ENCODE results near the gene ABTB2. TPM values are rescaled to one million over a fixed set of nuclear protein-coding genes. Genes with fewer than 3 reads are reported as not detected.

Gene ABTB2
- polyA plus RNA-seq, 4 donors, result 7.2 to 16.3 (median 7.6) TPM

GRCh38 chr11:34157163-34157562 lies 200.6 kb downstream of the ABTB2 start:
- DNase-seq (ENCODE audit: low read depth in 4 of 4, low spot score in 3 of 4), result no peak

GRCh38 chr11:34155757-34156062 lies 202.1 kb downstream of the ABTB2 start:
- no peak for DNase-seq (ENCODE audit: low read depth in 4 of 4, low spot score in 3 of 4)

- no peak for DNase-seq (ENCODE audit: low read depth in 4 of 4, low spot score in 3 of 4)
These were observed 202.6 kb downstream of the ABTB2 start for GRCh38 chr11:34155057-34155756.

GRCh38 chr11:34154059-34154875 lies 203.5 kb downstream of the ABTB2 start:
- no peak for DNase-seq (ENCODE audit: low read depth in 4 of 4, low spot score in 3 of 4)

- no peak for DNase-seq (ENCODE audit: low read depth in 4 of 4, low spot score in 3 of 4)
These were observed 205.6 kb downstream of the ABTB2 start for GRCh38 chr11:34151916-34152845.

- DNase-seq (ENCODE audit: low read depth in 4 of 4, low spot score in 3 of 4), result no peak
These were observed 206.6 kb downstream of the ABTB2 start for GRCh38 chr11:34151166-34151565.

GRCh38 chr11:34150494-34151151 lies 207.2 kb downstream of the ABTB2 start:
- DNase-seq (ENCODE audit: low read depth in 4 of 4, low spot score in 3 of 4), result no peak

- no peak for DNase-seq (ENCODE audit: low read depth in 4 of 4, low spot score in 3 of 4)
These were observed 208.0 kb downstream of the ABTB2 start for GRCh38 chr11:34149786-34150185.

GRCh38 chr11:34149274-34149673 lies 208.5 kb downstream of the ABTB2 start:
- DNase-seq (ENCODE audit: low read depth in 4 of 4, low spot score in 3 of 4), result no peak

- DNase-seq (ENCODE audit: low read depth in 4 of 4, low spot score in 3 of 4), result no peak
These were observed 209.2 kb downstream of the ABTB2 start for GRCh38 chr11:34148504-34149165.

- DNase-seq (ENCODE audit: low read depth in 4 of 4, low spot score in 3 of 4), result no peak
These were observed 210.2 kb downstream of the ABTB2 start for GRCh38 chr11:34147581-34147980.

GRCh38 chr11:34146866-34147265 lies 210.9 kb downstream of the ABTB2 start:
- no peak for DNase-seq (ENCODE audit: low read depth in 4 of 4, low spot score in 3 of 4)

GRCh38 chr11:34146411-34146810 lies 211.4 kb downstream of the ABTB2 start:
- DNase-seq (ENCODE audit: low read depth in 4 of 4, low spot score in 3 of 4), result no peak

- DNase-seq (ENCODE audit: low read depth in 4 of 4, low spot score in 3 of 4), result no peak
These were observed 211.9 kb downstream of the ABTB2 start for GRCh38 chr11:34145847-34146381.

GRCh38 chr11:34145073-34145472 lies 212.7 kb downstream of the ABTB2 start:
- DNase-seq (ENCODE audit: low read depth in 4 of 4, low spot score in 3 of 4), result no peak

GRCh38 chr11:34143048-34143447 lies 214.8 kb downstream of the ABTB2 start:
- no peak for DNase-seq (ENCODE audit: low read depth in 4 of 4, low spot score in 3 of 4)

GRCh38 chr11:34140149-34140548 lies 217.7 kb downstream of the ABTB2 start:
- no peak for DNase-seq (ENCODE audit: low read depth in 4 of 4, low spot score in 3 of 4)

- no peak for DNase-seq (ENCODE audit: low read depth in 4 of 4, low spot score in 3 of 4)
These were observed 218.5 kb downstream of the ABTB2 start for GRCh38 chr11:34139346-34139745.

- no peak for DNase-seq (ENCODE audit: low read depth in 4 of 4, low spot score in 3 of 4)
These were observed 221.4 kb downstream of the ABTB2 start for GRCh38 chr11:34136420-34136819.

- DNase-seq (ENCODE audit: low read depth in 4 of 4, low spot score in 3 of 4), result no peak
These were observed 222.4 kb downstream of the ABTB2 start for GRCh38 chr11:34135439-34135838.
